Fibroblast of lung (primary cell): ENCODE results near the gene GIMAP1.

Source experiments
- EZH2 ChIP-seq: IDR thresholded peaks from 2 replicates; pipeline ENCODE4 v1.5.1; 2012; ENCODE audit warnings: low read length, control low read depth, mild to moderate bottlenecking; ENCODE audit errors: missing control alignments
- TF ChIP-seq, protein P1 (sequence below), 2 donors: IDR thresholded peaks in 1 of 2; conservative IDR thresholded peaks in 1 of 2; 1 replicate in 1 of 2; 2 replicates in 1 of 2; pipeline ENCODE4 v1.5.1; 2011 to 2012; ENCODE audit warnings: low read length in 2 of 2, control low read depth in 1 of 2, inconsistent platforms in 1 of 2, low read depth in 1 of 2, mild to moderate bottlenecking in 1 of 2

DNA sequence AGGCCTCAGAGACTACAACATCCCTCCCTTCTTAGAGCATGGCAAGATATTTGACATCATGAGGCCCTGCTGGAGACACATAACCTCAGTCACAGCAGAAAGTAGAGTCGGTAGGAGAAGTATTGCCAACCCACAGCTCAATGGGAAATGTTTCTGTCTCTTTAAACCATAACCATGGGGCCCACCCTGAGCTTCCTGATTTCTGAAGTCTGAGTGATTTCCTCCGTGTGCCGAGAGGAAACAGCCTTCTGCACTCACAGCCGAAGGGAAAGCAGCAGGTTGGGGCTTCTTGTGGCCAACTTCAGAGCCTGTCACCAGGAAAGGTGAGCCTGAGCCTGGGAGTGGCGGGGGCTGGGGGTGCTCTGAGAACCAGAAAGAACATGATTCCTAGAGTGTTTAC, at the start of gene GIMAP1:
- no peak for TF ChIP-seq EZH2
- TF ChIP-seq, protein P1, sequence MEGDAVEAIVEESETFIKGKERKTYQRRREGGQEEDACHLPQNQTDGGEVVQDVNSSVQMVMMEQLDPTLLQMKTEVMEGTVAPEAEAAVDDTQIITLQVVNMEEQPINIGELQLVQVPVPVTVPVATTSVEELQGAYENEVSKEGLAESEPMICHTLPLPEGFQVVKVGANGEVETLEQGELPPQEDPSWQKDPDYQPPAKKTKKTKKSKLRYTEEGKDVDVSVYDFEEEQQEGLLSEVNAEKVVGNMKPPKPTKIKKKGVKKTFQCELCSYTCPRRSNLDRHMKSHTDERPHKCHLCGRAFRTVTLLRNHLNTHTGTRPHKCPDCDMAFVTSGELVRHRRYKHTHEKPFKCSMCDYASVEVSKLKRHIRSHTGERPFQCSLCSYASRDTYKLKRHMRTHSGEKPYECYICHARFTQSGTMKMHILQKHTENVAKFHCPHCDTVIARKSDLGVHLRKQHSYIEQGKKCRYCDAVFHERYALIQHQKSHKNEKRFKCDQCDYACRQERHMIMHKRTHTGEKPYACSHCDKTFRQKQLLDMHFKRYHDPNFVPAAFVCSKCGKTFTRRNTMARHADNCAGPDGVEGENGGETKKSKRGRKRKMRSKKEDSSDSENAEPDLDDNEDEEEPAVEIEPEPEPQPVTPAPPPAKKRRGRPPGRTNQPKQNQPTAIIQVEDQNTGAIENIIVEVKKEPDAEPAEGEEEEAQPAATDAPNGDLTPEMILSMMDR (conservative IDR thresholded peaks at IDR 0.05 in 1 of 2, IDR thresholded peaks at IDR 0.05 in 1 of 2; ENCODE audit: low read depth in 1 of 2, low read length in 2 of 2), result no peak
